SK-N-SH treated with all-trans-retinoic acid at 6 μM for 48 hours (cell line): ENCODE data around the gene TNXB.

Experiments
- ATAC-seq: fragments of 200-7000 bp; cut with Tn5 transposase; 3 replicates; pipeline ENCODE4 v1.9.1; 2020; ENCODE audit warnings: mild to moderate bottlenecking, moderate library complexity
- ARNTL ChIP-seq: fragments of 450-650 bp; formaldehyde crosslinking; IDR thresholded peaks from 2 replicates; pipeline ENCODE4 v1.5.0; 2020; ENCODE audit warnings: low read depth, mild to moderate bottlenecking, moderate library complexity, borderline replicate concordance
- BACH2 ChIP-seq: fragments of 250-450 bp; sonication (Bioruptor Pico); IDR thresholded peaks from 2 replicates; pipeline ENCODE4 v1.9.0; 2021; ENCODE audit warnings: mild to moderate bottlenecking, borderline replicate concordance
- CREB5 ChIP-seq: fragments of 250-450 bp; sonication (Bioruptor Pico); IDR thresholded peaks from 2 replicates; pipeline ENCODE4 v1.5.1; 2020; ENCODE audit warnings: low read depth, mild to moderate bottlenecking, moderate library complexity
- CSRNP3 ChIP-seq: fragments of 250-450 bp; sonication (Bioruptor Pico); IDR thresholded peaks from 2 replicates; pipeline ENCODE4 v1.5.1; 2021; ENCODE audit warnings: mild to moderate bottlenecking, moderate library complexity
- ESRRG ChIP-seq: fragments of 250-450 bp; sonication (Bioruptor Pico); IDR thresholded peaks from 2 replicates; pipeline ENCODE4 v1.6.1; 2021; ENCODE audit warnings: mild to moderate bottlenecking
- GLIS3 ChIP-seq: fragments of 250-450 bp; sonication (Bioruptor Pico); IDR thresholded peaks from 2 replicates; pipeline ENCODE4 v1.5.0; 2020; ENCODE audit warnings: mild to moderate bottlenecking, moderate library complexity
- ISL1 ChIP-seq: fragments of 250-450 bp; sonication (Bioruptor Pico); IDR thresholded peaks from 2 replicates; pipeline ENCODE4 v2.1.2; 2022; ENCODE audit warnings: mild to moderate bottlenecking, moderate library complexity
- OSR1 ChIP-seq: fragments of 250-450 bp; sonication (Bioruptor Pico); IDR thresholded peaks from 2 replicates; pipeline ENCODE4 v1.8.0; 2022; ENCODE audit warnings: moderate library complexity, mild to moderate bottlenecking, inconsistent platforms
- PATZ1 ChIP-seq: fragments of 250-450 bp; sonication (Bioruptor Pico); IDR thresholded peaks from 2 replicates; pipeline ENCODE4 v1.8.0; 2020; ENCODE audit warnings: mild to moderate bottlenecking, moderate library complexity, borderline replicate concordance
- POU6F1 ChIP-seq: fragments of 250-450 bp; sonication (Bioruptor Pico); IDR thresholded peaks from 2 replicates; pipeline ENCODE4 v1.8.0; 2021; ENCODE audit warnings: low read depth, mild to moderate bottlenecking, moderate library complexity, borderline replicate concordance
- PPARA ChIP-seq: fragments of 250-450 bp; sonication (Bioruptor Pico); IDR thresholded peaks from 2 replicates; pipeline ENCODE4 v1.5.0; 2020; ENCODE audit warnings: mild to moderate bottlenecking, borderline replicate concordance
- RARB ChIP-seq: fragments of 250-450 bp; sonication (Bioruptor Pico); IDR thresholded peaks from 2 replicates; pipeline ENCODE4 v1.8.0; 2021; ENCODE audit warnings: mild to moderate bottlenecking, moderate library complexity
- TSHZ2 ChIP-seq: fragments of 250-450 bp; sonication (Bioruptor Pico); IDR thresholded peaks from 2 replicates; pipeline ENCODE4 v1.5.0; 2020; ENCODE audit warnings: mild to moderate bottlenecking, moderate library complexity
- ZC3H10 ChIP-seq: fragments of 250-450 bp; sonication (Bioruptor Pico); IDR thresholded peaks from 2 replicates; pipeline ENCODE4 v1.5.1; 2021; ENCODE audit warnings: mild to moderate bottlenecking, moderate library complexity
- ZFP30 ChIP-seq: fragments of 450-650 bp; formaldehyde crosslinking; IDR thresholded peaks from 2 replicates; pipeline ENCODE4 v1.5.0; 2022; ENCODE audit warnings: mild to moderate bottlenecking, moderate library complexity
- ZNF565 ChIP-seq: fragments of 450-650 bp; formaldehyde crosslinking; conservative IDR thresholded peaks from 2 replicates; pipeline ENCODE4 v1.5.0; 2020; ENCODE audit warnings: low read depth, mild to moderate bottlenecking, moderate library complexity

Gene TNXB

GRCh38 chr6:32088487-32089049 is 20.6 kb downstream of the TNXB start:
- no peak for ATAC-seq
- TF ChIP-seq ZNF565 (no peak), ESRRG (no peak), CSRNP3 (CRISPR knock-in tag) (no peak), CREB5 (no peak), BACH2 (no peak), ZC3H10 (no peak)

- ATAC-seq: peak; percentile 88
Observed at GRCh38 chr6:32087574-32088486, 21.3 kb downstream of the TNXB start.

GRCh38 chr6:32086661-32087573 is 22.2 kb downstream of the TNXB start:
- ATAC-seq: peak; percentile 35
- TF ChIP-seq GLIS3 (CRISPR knock-in tag) (no peak), TSHZ2 (CRISPR knock-in tag) (no peak), BACH2 (no peak), PATZ1 (no peak), ZFP30 (no peak), RARB (CRISPR knock-in tag) (no peak), ARNTL (CRISPR knock-in tag) (no peak)

More at GRCh38 chr6:32087574-32088486, 21.3 kb downstream of the TNXB start:
- TF ChIP-seq POU6F1 (CRISPR knock-in tag) (no peak), ISL1 (no peak), BACH2 (no peak), PPARA (CRISPR knock-in tag) (no peak), OSR1 (CRISPR knock-in tag) (no peak), TSHZ2 (CRISPR knock-in tag) (no peak), RARB (CRISPR knock-in tag) (no peak), ZC3H10 (no peak)
